Activated T-cell treated with anti-CD3 and anti-CD28 coated beads, Interleukin-2, amount 50 U/mL, for 1 hour (primary cell): ENCODE results near the gene ZNF85.
A peak's percentile ranks its signal among the peaks of the same experiment; 100 is the strongest.
"Not testable (repeated sequence)": the region's sequence is repeated elsewhere in the genome, so short reads cannot be mapped to it uniquely, and the experiment has no call there.

Experiments
- DNase-seq: peaks from one replicate; pipeline ENCODE4 v3.0.0-alpha.2; 2020

Gene ZNF85

GRCh38 chr19:20923077-20923871 is at the start of gene ZNF85:
Gene ZNF85 (plus strand): TSS chr19:20923251. CDS start chr19:20923401, 150 bp downstream.
- peak; percentile 84 for DNase-seq

- no peak for DNase-seq
These were observed 43.5 kb upstream of the ZNF85 start for GRCh38 chr19:20879501-20879900.

GRCh38 chr19:20912973-20913372 is 10.1 kb upstream of the ZNF85 start:
- DNase-seq, result no peak

GRCh38 chr19:20925481-20925880 is 2.4 kb downstream of the ZNF85 start:
- DNase-seq, result no peak

- no peak for DNase-seq
These were observed 3.7 kb downstream of the ZNF85 start for GRCh38 chr19:20926796-20927195.

GRCh38 chr19:20928371-20928770 is 5.3 kb downstream of the ZNF85 start:
- no peak for DNase-seq

GRCh38 chr19:20936322-20936947 is 13.4 kb downstream of the ZNF85 start:
- DNase-seq, result not testable (repeated sequence)

GRCh38 chr19:20952561-20953095 is 29.6 kb downstream of the ZNF85 start:
- not testable (repeated sequence) for DNase-seq

GRCh38 chr19:20964798-20965197 is 41.7 kb downstream of the ZNF85 start:
- DNase-seq, result no peak

- DNase-seq, result no peak
These were observed 45.0 kb downstream of the ZNF85 start for GRCh38 chr19:20968092-20968491.

- DNase-seq, result no peak
These were observed 46.4 kb downstream of the ZNF85 start for GRCh38 chr19:20969498-20969897.

GRCh38 chr19:20969898-20970297 is 46.8 kb downstream of the ZNF85 start:
- no peak for DNase-seq

GRCh38 chr19:20992788-20993187 is 69.7 kb downstream of the ZNF85 start:
- DNase-seq, result not testable (repeated sequence)

- peak; percentile 80 for DNase-seq
These were observed 76.8 kb downstream of the ZNF85 start for GRCh38 chr19:20999731-21000352.
